Measurements from ENCODE around the gene GALNT10.

GALNT10 gene

DNA sequence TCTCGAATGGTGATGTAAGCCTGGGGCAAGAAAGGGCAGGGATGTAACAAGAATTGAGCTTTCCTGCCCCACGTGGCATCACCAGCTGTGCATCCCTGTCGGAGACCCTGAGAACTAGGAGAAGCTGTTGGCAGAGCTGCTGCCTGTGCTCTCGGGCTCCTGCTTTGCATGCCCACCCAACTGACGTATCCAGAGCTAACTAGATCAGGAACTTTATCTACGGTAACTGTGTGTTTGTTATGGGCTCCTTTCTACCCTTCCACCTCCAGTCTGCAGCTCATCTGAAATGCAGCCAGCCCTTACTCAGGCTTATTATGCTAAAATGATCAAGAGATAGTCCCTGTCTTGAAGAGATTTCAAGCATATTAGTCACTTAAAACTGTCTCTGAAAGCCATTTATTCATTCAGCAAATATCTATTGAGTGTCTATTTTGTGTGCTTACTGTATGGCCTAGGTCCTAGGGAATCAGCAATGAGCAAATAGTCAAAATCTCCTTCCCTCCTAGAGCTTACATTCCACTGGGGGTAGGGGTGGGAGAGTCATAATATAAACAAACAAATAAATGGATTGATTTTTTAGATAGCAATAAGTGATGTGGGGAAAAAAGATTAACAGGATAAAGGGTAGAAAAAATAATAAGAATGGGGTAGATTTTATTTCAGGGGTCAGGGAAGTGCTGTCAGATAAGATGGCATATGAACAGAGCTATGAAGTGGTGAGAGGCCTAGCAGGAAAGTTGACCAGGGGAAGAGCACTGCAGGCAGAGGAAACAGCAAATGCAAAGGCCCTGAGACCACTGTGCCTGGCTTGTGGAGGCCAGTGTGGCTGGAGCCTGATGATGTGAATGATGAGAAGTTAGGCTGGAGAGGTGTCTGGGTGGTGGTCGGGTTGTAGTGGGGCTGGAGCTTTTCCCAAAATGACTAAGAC is 118.2 kb downstream of the GALNT10 start:
- TF ChIP-seq, protein P1, sequence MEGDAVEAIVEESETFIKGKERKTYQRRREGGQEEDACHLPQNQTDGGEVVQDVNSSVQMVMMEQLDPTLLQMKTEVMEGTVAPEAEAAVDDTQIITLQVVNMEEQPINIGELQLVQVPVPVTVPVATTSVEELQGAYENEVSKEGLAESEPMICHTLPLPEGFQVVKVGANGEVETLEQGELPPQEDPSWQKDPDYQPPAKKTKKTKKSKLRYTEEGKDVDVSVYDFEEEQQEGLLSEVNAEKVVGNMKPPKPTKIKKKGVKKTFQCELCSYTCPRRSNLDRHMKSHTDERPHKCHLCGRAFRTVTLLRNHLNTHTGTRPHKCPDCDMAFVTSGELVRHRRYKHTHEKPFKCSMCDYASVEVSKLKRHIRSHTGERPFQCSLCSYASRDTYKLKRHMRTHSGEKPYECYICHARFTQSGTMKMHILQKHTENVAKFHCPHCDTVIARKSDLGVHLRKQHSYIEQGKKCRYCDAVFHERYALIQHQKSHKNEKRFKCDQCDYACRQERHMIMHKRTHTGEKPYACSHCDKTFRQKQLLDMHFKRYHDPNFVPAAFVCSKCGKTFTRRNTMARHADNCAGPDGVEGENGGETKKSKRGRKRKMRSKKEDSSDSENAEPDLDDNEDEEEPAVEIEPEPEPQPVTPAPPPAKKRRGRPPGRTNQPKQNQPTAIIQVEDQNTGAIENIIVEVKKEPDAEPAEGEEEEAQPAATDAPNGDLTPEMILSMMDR (IDR thresholded peaks at IDR 0.05; ENCODE audit: low read depth, low read length): no peak
- no peak for DNase-seq (ENCODE audit: extremely low read depth, low read depth)

DNA sequence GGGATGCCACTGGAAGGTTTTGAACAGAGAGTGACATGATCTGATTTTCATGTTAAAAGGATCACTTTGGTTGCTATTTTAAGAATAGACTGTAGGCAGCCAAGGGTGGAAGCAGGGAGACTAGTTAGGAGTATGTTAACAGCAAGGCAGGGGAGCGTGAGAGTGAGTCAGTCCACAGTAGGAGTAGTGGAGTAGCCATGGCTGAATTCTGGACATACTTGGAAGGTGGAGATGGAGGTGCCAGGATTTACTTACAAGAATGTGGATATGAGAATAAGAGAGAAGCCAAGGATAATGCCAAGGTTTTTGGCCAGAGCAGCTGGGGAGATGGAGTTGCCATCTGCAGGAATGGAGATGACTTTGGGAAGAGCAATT is 118.8 kb downstream of the GALNT10 start:
- no peak for DNase-seq (ENCODE audit: extremely low read depth, low read depth)
- TF ChIP-seq, protein P1 (IDR thresholded peaks at IDR 0.05; ENCODE audit: low read depth, low read length): no peak

DNA sequence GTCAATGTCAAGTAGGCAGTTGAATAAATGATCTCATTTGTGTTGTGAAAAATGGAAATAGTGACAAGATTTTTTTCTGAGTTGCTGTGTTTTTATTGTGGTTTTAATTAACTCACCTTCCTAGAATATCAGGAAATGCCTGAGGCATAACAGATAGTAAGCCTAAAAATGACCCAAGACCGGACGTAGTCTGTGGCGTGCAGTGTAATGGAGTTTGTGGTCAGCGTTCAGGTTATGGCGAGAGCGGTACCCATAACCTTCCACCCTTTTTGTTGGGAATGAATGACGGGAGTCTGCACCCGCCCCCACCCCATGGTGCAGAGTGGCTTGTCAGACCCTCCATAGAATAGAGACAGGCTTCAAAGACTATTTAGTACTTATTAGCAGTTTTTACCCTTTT is 119.3 kb downstream of the GALNT10 start:
- DNase-seq (ENCODE audit: extremely low read depth, low read depth): no peak

DNA sequence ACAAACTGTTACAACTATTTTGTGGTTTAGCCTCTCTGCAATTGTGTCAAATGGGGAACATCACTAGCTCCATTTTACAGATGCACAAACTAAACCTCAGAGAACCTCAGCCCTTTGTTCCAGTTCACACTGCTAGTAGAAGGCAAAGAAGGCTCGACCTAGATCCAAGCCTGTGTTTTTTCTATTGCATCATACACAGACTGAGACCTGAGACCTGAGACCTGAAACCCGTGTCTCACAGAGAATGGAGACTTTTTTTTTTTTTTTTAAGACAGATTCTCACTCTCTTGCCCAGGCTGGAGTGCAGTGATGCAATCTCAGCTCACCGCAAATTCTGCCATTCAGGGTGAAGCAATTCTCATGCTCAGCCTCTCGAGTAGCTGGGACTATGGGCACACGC is 120.8 kb downstream of the GALNT10 start:
- TF ChIP-seq, protein P1 (IDR thresholded peaks at IDR 0.05; ENCODE audit: low read depth, low read length): no peak
- DNase-seq (ENCODE audit: extremely low read depth, low read depth): no peak

More for the DNA sequence above, 119.3 kb downstream of the GALNT10 start:
- TF ChIP-seq, protein P1 (IDR thresholded peaks at IDR 0.05; ENCODE audit: low read depth, low read length): no peak

DNA sequence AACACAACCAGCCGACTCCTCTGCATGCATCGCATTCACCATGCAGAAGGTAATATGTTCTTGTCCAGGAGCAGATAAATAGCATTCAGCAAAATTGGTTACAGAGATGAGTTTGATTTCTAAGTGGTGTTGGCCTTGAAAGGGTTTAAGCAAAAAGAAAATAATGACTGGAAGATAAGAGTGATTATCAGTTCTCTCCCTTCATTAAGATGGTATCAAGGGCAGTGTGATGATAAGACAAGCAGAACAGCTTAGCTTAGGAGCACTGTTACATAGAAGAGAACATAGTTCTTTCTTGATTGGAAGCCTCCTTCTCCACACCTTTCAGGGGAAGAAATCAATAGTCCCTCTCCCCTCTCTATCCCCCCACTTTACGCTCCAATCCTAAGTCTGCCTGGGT is 121.5 kb downstream of the GALNT10 start:
- TF ChIP-seq, protein P1 (IDR thresholded peaks at IDR 0.05; ENCODE audit: low read depth, low read length): no peak
- DNase-seq (ENCODE audit: extremely low read depth, low read depth): no peak

DNA sequence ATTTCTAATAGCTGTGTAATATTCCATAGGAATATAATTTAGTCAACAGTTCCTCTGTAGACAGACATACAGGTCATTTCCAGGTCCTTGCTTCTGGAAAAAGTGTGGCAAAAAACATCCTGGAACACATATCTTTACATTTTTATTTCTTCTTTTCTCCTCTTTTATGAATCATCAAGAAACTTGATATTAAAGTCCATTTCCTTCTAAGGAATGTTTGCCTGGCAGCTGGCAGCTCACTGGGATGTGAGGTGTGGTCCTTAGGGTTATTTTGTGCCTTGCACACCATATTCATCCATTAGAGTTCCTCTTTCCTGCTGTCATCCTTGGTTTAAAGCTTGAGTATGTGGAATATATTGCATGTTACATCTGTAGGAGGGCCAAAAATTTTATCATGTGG is 122.0 kb downstream of the GALNT10 start:
- no peak for DNase-seq (ENCODE audit: extremely low read depth, low read depth)
- TF ChIP-seq, protein P1 (IDR thresholded peaks at IDR 0.05; ENCODE audit: low read depth, low read length): no peak

DNA sequence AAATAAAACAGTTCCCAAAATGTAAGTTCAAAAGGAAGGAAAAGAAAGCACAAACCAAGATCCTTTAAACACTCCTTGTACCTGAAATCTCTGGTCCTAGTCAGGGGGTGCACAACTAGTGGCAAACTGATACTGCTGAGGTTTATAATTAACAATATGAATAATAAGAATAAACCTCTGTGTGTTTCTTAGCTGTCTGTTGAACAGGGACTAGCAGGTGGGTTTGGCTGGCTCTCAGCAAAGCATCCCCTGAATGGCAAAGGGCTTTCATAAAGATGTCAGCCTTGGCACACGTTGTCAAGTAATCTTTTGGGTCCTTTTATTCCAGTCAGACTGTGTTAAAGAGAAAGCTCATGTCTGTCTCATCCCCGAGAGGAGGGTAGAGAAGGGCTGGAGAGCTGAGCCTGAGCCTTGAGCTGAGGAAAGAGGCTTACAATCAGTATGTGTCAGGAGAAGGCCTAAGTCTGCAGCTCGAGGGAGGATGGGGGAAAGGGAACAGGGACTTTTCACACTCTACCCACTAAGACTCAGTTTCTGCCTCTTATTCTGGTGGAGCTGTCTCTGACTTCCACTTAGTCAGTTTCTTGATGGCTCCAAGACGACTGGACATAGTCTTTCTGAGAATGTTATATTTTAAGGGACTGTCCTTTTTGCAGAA is 123.0 kb downstream of the GALNT10 start:
- DNase-seq (ENCODE audit: extremely low read depth, low read depth): no peak
- TF ChIP-seq, protein P1 (IDR thresholded peaks at IDR 0.05; ENCODE audit: low read depth, low read length): no peak
